ENCODE results near the gene DOCK6. TPM values are rescaled to one million over a fixed set of nuclear protein-coding genes. Genes with fewer than 3 reads are reported as not detected.

Gene DOCK6
- total and polyA plus RNA-seq, 2 experiments from 2014 or later = 17.4 to 36.8 TPM

GRCh38 chr19:11237321-11237720 lies 25.0 kb downstream of the DOCK6 start:
- 87% methylated on average over 10 of the region's 15 CpGs for WGBS (ENCODE audit: low lambda C conversion rate, missing lambda C conversion rate)
- H2AFZ ChIP-seq = no peak overlapping the region
- no peaks in the 10 kb centered on the region for H3K36me3 ChIP-seq (replicated peaks; ENCODE audit: insufficient read depth, low read depth)
- H3K9me2 ChIP-seq (replicated peaks; ENCODE audit: insufficient read depth) = no peaks in the 10 kb centered on the region
- no peaks in the 10 kb centered on the region for H3K79me2 ChIP-seq
- TF ChIP-seq EZH2 (IDR thresholded peaks at IDR 0.05; ENCODE audit: borderline replicate concordance) (no peak), EZH2phosphoT487 (IDR thresholded peaks at IDR 0.05; ENCODE audit: low read depth, severe bottlenecking, unreplicated experiment) (no peak)
- TF ChIP-seq, protein P1, sequence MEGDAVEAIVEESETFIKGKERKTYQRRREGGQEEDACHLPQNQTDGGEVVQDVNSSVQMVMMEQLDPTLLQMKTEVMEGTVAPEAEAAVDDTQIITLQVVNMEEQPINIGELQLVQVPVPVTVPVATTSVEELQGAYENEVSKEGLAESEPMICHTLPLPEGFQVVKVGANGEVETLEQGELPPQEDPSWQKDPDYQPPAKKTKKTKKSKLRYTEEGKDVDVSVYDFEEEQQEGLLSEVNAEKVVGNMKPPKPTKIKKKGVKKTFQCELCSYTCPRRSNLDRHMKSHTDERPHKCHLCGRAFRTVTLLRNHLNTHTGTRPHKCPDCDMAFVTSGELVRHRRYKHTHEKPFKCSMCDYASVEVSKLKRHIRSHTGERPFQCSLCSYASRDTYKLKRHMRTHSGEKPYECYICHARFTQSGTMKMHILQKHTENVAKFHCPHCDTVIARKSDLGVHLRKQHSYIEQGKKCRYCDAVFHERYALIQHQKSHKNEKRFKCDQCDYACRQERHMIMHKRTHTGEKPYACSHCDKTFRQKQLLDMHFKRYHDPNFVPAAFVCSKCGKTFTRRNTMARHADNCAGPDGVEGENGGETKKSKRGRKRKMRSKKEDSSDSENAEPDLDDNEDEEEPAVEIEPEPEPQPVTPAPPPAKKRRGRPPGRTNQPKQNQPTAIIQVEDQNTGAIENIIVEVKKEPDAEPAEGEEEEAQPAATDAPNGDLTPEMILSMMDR (IDR thresholded peaks at IDR 0.05; ENCODE audit: poor library complexity) = no peak
- H3K4me1 ChIP-seq (ENCODE audit: insufficient read depth) = no peaks in the 10 kb centered on the region
- H3K27me3 ChIP-seq = no peaks in the 10 kb centered on the region
- DNase-seq (ENCODE audit: low spot score) = no peak
- no peak overlapping the region for H3K27ac ChIP-seq
- H4K20me1 ChIP-seq (ENCODE audit: insufficient read depth, poor library complexity, severe bottlenecking) = no peaks in the 10 kb centered on the region
- no peaks in the 10 kb centered on the region for H3K9me3 ChIP-seq (ENCODE audit: low read depth)
- H3K4me2 ChIP-seq = no peak overlapping the region
- no peak overlapping the region for H3K4me3 ChIP-seq

GRCh38 chr19:11236324-11237301 lies 25.7 kb downstream of the DOCK6 start:
- no peak overlapping the region for H3K4me2 ChIP-seq

GRCh38 chr19:11234486-11235075 lies 27.7 kb downstream of the DOCK6 start:
- Histone ChIP-seq H4K20me1 (ENCODE audit: insufficient read depth, poor library complexity, severe bottlenecking) (no peaks in the 10 kb centered on the region), H3K9me2 (replicated peaks; ENCODE audit: insufficient read depth) (no peaks in the 10 kb centered on the region), H2AFZ (no peak overlapping the region), H3K9me3 (ENCODE audit: low read depth) (no peaks in the 10 kb centered on the region), H3K79me2 (no peaks in the 10 kb centered on the region), H3K27me3 (no peaks in the 10 kb centered on the region), H3K4me2 (no peak overlapping the region), H3K4me1 (ENCODE audit: insufficient read depth) (no peaks in the 10 kb centered on the region), H3K4me3 (no peak overlapping the region), H3K36me3 (replicated peaks; ENCODE audit: insufficient read depth, low read depth) (no peaks in the 10 kb centered on the region), H3K27ac (no peak overlapping the region)
- TF ChIP-seq EZH2 (IDR thresholded peaks at IDR 0.05; ENCODE audit: borderline replicate concordance) (no peak), EZH2phosphoT487 (IDR thresholded peaks at IDR 0.05; ENCODE audit: low read depth, severe bottlenecking, unreplicated experiment) (no peak)
- TF ChIP-seq, protein P1 (IDR thresholded peaks at IDR 0.05; ENCODE audit: poor library complexity) = no peak
- DNase-seq (ENCODE audit: low spot score) = no peak
- 96% methylated on average over 5 of the region's 5 CpGs for WGBS (ENCODE audit: low lambda C conversion rate, missing lambda C conversion rate)

More at GRCh38 chr19:11236324-11237301, 25.7 kb downstream of the DOCK6 start:
- Histone ChIP-seq H3K4me1 (ENCODE audit: insufficient read depth) (no peaks in the 10 kb centered on the region), H3K9me2 (replicated peaks; ENCODE audit: insufficient read depth) (no peaks in the 10 kb centered on the region), H3K79me2 (no peaks in the 10 kb centered on the region), H3K9me3 (ENCODE audit: low read depth) (no peaks in the 10 kb centered on the region), H3K27ac (no peak overlapping the region), H3K4me3 (no peak overlapping the region), H2AFZ (no peak overlapping the region), H4K20me1 (ENCODE audit: insufficient read depth, poor library complexity, severe bottlenecking) (no peaks in the 10 kb centered on the region), H3K36me3 (replicated peaks; ENCODE audit: insufficient read depth, low read depth) (no peaks in the 10 kb centered on the region), H3K27me3 (no peaks in the 10 kb centered on the region)
- WGBS (ENCODE audit: low lambda C conversion rate, missing lambda C conversion rate) = 93% methylated on average over 31 of the region's 31 CpGs
- TF ChIP-seq, protein P1 (IDR thresholded peaks at IDR 0.05; ENCODE audit: poor library complexity) = no peak
- TF ChIP-seq EZH2phosphoT487 (IDR thresholded peaks at IDR 0.05; ENCODE audit: low read depth, severe bottlenecking, unreplicated experiment) = no peak
- no peak for TF ChIP-seq EZH2 (IDR thresholded peaks at IDR 0.05; ENCODE audit: borderline replicate concordance)
- DNase-seq (ENCODE audit: low spot score) = no peak

Measured in hepatocyte (in vitro differentiated cells).